NB4 (cell line): ENCODE results near the gene VAV2.

Experiments used
- CTCF ChIP-seq: IDR thresholded peaks from one replicate; pipeline ENCODE4 v1.5.1; 2012; ENCODE audit warnings: low read depth, low read length
- MAX ChIP-seq: IDR thresholded peaks from 2 replicates; pipeline ENCODE4 v1.6.1; 2011; ENCODE audit warnings: low read depth, low read length
- MYC ChIP-seq: IDR thresholded peaks from 2 replicates; pipeline ENCODE4 v1.6.1; 2011; ENCODE audit warnings: low read depth, low read length
- POLR2A ChIP-seq: IDR thresholded peaks from 2 replicates; pipeline ENCODE4 v1.6.1; 2011; ENCODE audit warnings: mild to moderate bottlenecking; ENCODE audit not compliant: insufficient read length; ENCODE audit errors: extremely low read depth

- TF ChIP-seq MYC (no peak), CTCF (no peak), POLR2A (no peak), MAX (no peak)
Observed at GRCh38 chr9:133832877-133833276, 159.2 kb downstream of the VAV2 start.
